ENCODE data around the gene ZNF133. TPM values are rescaled to one million over a fixed set of nuclear protein-coding genes. Genes with fewer than 3 reads are reported as not detected.

ZNF133 gene
- polyA plus RNA-seq, 4 donors: 7.5 to 19.6 (median 10.9) TPM

DNA sequence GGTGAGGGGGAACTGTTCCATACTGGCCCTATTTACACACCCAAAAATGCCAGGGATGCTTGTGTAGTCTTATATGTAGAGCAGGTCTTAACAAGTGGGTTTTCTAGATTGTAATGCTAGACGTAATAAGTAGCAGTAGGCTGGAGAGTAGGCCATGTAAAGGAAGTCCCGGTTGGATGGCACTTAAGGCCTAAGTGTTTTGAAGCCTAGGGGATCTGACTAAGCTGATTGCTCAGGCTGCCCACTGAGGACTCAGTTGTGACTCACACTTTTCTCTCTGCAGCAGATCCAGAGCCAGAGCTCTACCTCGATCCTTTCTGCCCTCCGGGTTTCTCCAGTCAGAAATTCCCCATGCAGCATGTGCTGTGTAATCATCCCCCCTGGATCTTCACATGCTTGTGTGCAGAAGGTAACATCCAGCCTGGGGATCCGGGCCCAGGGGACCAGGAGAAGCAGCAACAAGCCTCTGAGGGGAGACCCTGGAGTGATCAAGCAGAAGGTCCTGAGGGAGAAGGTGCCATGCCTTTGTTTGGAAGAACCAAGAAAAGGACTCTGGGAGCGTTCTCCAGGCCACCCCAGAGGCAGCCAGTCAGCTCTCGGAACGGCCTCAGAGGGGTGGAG lies 26.6 kb downstream of the ZNF133 start:
- WGBS, 3 donors: 93 to 100% (median 95%) methylated on average over 8 of the region's 8 CpGs
- Histone ChIP-seq H3K27me3 (ENCODE audit: control insufficient read depth in 3 of 3, insufficient read depth in 3 of 3, low read length in 3 of 3) (no peaks in the 10 kb centered on the region), H3K27ac (ENCODE audit: low read depth in 1 of 3, low read length in 2 of 3) (no peak overlapping the region), H3K36me3 (ENCODE audit: control insufficient read depth in 3 of 3, insufficient read depth in 2 of 3, low read depth in 1 of 3, low read length in 3 of 3) (peaks cover 10 to 26% (median 11%) of the 10 kb centered on the region in 3 donors), H3K4me3 (ENCODE audit: low read depth in 1 of 3, low read length in 3 of 3) (no peak overlapping the region), H3K9me3 (ENCODE audit: control insufficient read depth in 2 of 2, insufficient read depth in 1 of 2, low read depth in 1 of 2, low read length in 1 of 2) (no peaks in the 10 kb centered on the region), H3K4me1 (ENCODE audit: control insufficient read depth in 3 of 3, insufficient read depth in 2 of 3, low read depth in 1 of 3, low read length in 2 of 3) (no peaks in the 10 kb centered on the region)
- DNase-seq: no peak
- no peak for FAIRE-seq

GRCh38 chr20:18316166-18316565 lies 27.8 kb downstream of the ZNF133 start:
- no peaks in the 10 kb centered on the region for H3K27me3 ChIP-seq (ENCODE audit: control insufficient read depth in 3 of 3, insufficient read depth in 3 of 3, low read length in 3 of 3)
- peaks cover 10 to 24% (median 11%) of the 10 kb centered on the region in 3 donors for H3K36me3 ChIP-seq (ENCODE audit: control insufficient read depth in 3 of 3, insufficient read depth in 2 of 3, low read depth in 1 of 3, low read length in 3 of 3)
- DNase-seq (no peak), FAIRE-seq (no peak)
- H3K27ac ChIP-seq (ENCODE audit: low read depth in 1 of 3, low read length in 2 of 3): no peak overlapping the region
- H3K4me1 ChIP-seq (ENCODE audit: control insufficient read depth in 3 of 3, insufficient read depth in 2 of 3, low read depth in 1 of 3, low read length in 2 of 3): no peaks in the 10 kb centered on the region
- H3K4me3 ChIP-seq (ENCODE audit: low read depth in 1 of 3, low read length in 3 of 3): no peak overlapping the region
- no peaks in the 10 kb centered on the region for H3K9me3 ChIP-seq (ENCODE audit: control insufficient read depth in 2 of 2, insufficient read depth in 1 of 2, low read depth in 1 of 2, low read length in 1 of 2)
- WGBS, 3 donors: 98% methylated on average over 15 of the region's 15 CpGs

DNA sequence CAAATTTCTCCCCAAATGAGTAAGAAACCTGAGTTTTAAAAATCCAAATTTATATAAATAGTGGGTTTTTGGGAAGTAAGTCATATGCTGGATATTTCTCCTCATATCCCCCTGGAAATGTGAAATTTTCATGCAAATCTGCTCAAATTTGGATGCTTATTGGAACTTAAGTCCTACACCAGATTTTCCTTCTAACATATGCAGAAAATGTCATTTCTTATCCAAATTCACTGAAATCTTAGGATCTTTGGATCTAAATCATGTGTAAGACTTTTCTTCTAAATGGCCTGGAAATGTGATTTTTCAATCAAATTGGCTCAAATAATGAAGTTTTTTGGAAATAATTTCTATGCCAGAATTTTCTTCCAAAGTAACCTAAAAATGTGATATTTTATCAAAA lies 33.0 kb downstream of the ZNF133 start:
- no peaks in the 10 kb centered on the region for H3K27me3 ChIP-seq (ENCODE audit: control insufficient read depth in 3 of 3, insufficient read depth in 3 of 3, low read length in 3 of 3)
- FAIRE-seq: no peak

DNA sequence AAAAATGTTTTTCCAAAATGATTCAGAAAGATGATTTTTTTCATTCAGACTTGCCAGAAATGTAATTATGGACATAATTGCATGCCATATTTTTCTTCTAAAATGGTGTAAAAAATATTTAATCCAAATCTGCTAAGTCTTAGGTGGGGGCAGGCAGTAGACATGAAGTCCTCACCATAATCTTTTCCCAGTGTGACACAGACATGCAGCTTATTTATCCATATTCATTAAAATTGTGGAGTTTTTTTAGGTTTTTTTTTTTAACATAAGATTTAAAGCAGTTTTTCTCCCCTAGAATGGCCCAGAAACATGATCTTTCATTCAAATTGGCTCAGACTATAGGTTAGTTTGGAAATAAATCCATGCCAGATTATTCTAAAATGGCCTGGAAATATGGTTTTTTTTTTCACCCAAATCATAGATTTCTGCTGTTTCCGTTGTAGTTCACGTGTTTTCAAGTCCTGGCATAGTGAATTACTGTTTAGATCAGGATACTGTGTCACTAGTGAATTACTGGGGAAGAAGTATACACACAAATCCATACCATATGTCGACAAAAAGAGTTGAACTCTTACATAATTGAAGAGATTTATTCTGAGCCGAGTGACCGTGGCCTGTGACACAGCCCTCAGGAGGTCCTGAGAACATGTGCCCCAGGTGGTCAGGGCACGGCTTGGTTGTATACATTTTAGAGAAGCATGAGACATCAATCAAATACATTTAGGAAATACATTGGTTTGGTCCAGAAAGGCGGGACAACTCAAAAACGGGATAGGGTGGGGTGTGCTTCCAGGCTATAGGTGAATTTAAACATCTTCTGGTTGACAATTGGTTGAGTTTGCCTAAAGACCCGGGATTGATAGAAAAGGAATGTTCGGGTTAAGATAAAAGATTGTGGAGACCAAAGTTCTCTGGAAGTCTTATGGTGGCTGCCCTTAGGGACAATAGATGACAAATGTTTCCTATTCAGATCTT lies 33.9 kb downstream of the ZNF133 start:
- Histone ChIP-seq H3K27ac (ENCODE audit: low read depth in 1 of 3, low read length in 2 of 3) (no peak overlapping the region), H3K36me3 (ENCODE audit: control insufficient read depth in 3 of 3, insufficient read depth in 2 of 3, low read depth in 1 of 3, low read length in 3 of 3) (peaks cover 0 to 2% (median 0%) of the 10 kb centered on the region in 3 donors), H3K4me3 (ENCODE audit: low read depth in 1 of 3, low read length in 3 of 3) (no peak overlapping the region), H3K27me3 (ENCODE audit: control insufficient read depth in 3 of 3, insufficient read depth in 3 of 3, low read length in 3 of 3) (no peaks in the 10 kb centered on the region), H3K9me3 (ENCODE audit: control insufficient read depth in 2 of 2, insufficient read depth in 1 of 2, low read depth in 1 of 2, low read length in 1 of 2) (no peaks in the 10 kb centered on the region), H3K4me1 (ENCODE audit: control insufficient read depth in 3 of 3, insufficient read depth in 2 of 3, low read depth in 1 of 3, low read length in 2 of 3) (peaks cover 0 to 9% (median 0%) of the 10 kb centered on the region in 3 donors)
- no peak for FAIRE-seq
- no peak for DNase-seq
- WGBS, 3 donors: 71 to 83% (median 77%) methylated on average over 10 of the region's 10 CpGs

More for the DNA sequence above, 33.0 kb downstream of the ZNF133 start:
- Histone ChIP-seq H3K36me3 (ENCODE audit: control insufficient read depth in 3 of 3, insufficient read depth in 2 of 3, low read depth in 1 of 3, low read length in 3 of 3) (peaks cover 0 to 8% (median 2%) of the 10 kb centered on the region in 3 donors), H3K9me3 (ENCODE audit: control insufficient read depth in 2 of 2, insufficient read depth in 1 of 2, low read depth in 1 of 2, low read length in 1 of 2) (no peaks in the 10 kb centered on the region), H3K27ac (ENCODE audit: low read depth in 1 of 3, low read length in 2 of 3) (no peak overlapping the region), H3K4me3 (ENCODE audit: low read depth in 1 of 3, low read length in 3 of 3) (no peak overlapping the region), H3K4me1 (ENCODE audit: control insufficient read depth in 3 of 3, insufficient read depth in 2 of 3, low read depth in 1 of 3, low read length in 2 of 3) (peaks cover 0 to 9% (median 0%) of the 10 kb centered on the region in 3 donors)
- no peak for DNase-seq

- Histone ChIP-seq H3K36me3 (ENCODE audit: control insufficient read depth in 3 of 3, insufficient read depth in 2 of 3, low read depth in 1 of 3, low read length in 3 of 3) (no peaks in the 10 kb centered on the region), H3K27me3 (ENCODE audit: control insufficient read depth in 3 of 3, insufficient read depth in 3 of 3, low read length in 3 of 3) (no peaks in the 10 kb centered on the region), H3K27ac (ENCODE audit: low read depth in 1 of 3, low read length in 2 of 3) (no peak overlapping the region), H3K4me1 (ENCODE audit: control insufficient read depth in 3 of 3, insufficient read depth in 2 of 3, low read depth in 1 of 3, low read length in 2 of 3) (peaks cover 0 to 9% (median 0%) of the 10 kb centered on the region in 3 donors), H3K4me3 (ENCODE audit: low read depth in 1 of 3, low read length in 3 of 3) (no peak overlapping the region), H3K9me3 (ENCODE audit: control insufficient read depth in 2 of 2, insufficient read depth in 1 of 2, low read depth in 1 of 2, low read length in 1 of 2) (peaks cover 0 to 3% of the 10 kb centered on the region in 2 donors)
- 90 to 96% (median 91%) methylated on average over 4 of the region's 4 CpGs for WGBS, 3 donors
- DNase-seq (no peak), FAIRE-seq (no peak)
These were observed 35.4 kb downstream of the ZNF133 start for GRCh38 chr20:18323705-18324104.

DNA sequence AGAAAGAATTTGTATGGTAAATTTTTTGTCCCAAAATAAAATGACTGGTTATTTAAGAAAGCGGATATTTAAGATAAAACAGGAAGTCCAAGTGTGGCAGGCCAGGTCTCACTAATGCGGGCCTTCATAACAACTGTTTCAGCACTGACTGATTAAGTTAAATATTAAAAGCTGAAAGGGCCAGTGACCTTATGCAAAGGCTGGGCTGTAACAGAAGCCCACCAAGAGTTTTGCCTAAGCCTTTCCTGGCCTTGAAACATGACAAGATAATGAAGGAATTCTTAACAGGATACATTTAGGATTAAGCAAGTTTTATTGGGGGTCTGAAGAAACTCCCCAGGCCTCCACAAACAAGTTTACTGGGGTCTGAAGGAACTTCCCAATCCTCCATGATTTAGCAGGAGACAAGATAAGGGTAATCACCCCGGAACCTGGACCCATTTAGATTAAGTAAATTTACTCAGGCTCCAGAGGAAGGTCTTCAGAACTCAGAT lies 36.3 kb downstream of the ZNF133 start:
- FAIRE-seq (no peak), DNase-seq (peak in 1 of 2 donors; percentile 18)
- no peaks in the 10 kb centered on the region for H3K36me3 ChIP-seq (ENCODE audit: control insufficient read depth in 3 of 3, insufficient read depth in 2 of 3, low read depth in 1 of 3, low read length in 3 of 3)
- WGBS, 3 donors: 39 to 53% (median 45%) methylated on average over 3 of the region's 3 CpGs
- H3K27ac ChIP-seq (ENCODE audit: low read depth in 1 of 3, low read length in 2 of 3): peak overlapping the region in 1 of 3 donors; percentile 4
- H3K27me3 ChIP-seq (ENCODE audit: control insufficient read depth in 3 of 3, insufficient read depth in 3 of 3, low read length in 3 of 3): no peaks in the 10 kb centered on the region
- H3K9me3 ChIP-seq (ENCODE audit: control insufficient read depth in 2 of 2, insufficient read depth in 1 of 2, low read depth in 1 of 2, low read length in 1 of 2): peaks cover 0 to 3% of the 10 kb centered on the region in 2 donors
- no peak overlapping the region for H3K4me3 ChIP-seq (ENCODE audit: low read depth in 1 of 3, low read length in 3 of 3)
- peaks cover 0 to 9% (median 0%) of the 10 kb centered on the region in 3 donors for H3K4me1 ChIP-seq (ENCODE audit: control insufficient read depth in 3 of 3, insufficient read depth in 2 of 3, low read depth in 1 of 3, low read length in 2 of 3)

DNA sequence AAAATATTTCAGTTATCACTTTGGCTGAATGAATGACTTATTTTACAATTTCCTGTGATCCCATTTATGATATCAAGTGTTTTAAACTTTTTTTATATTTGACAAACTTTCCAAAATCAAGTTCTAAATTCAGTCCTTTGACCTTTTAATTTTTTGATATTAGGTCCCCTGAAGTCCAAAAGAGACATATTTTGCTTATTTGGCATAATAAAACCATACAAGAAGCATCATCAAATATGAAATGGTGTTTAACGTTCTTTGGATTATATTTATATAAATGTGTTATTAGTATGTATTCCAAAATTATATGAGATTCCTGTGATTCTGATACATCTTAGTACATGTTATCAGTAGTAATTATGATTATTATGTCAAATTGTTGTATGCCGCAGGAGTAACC lies 38.7 kb downstream of the ZNF133 start:
- no peak overlapping the region for H3K27ac ChIP-seq (ENCODE audit: low read depth in 1 of 3, low read length in 2 of 3)
- no peaks in the 10 kb centered on the region for H3K36me3 ChIP-seq (ENCODE audit: control insufficient read depth in 3 of 3, insufficient read depth in 2 of 3, low read depth in 1 of 3, low read length in 3 of 3)
- H3K9me3 ChIP-seq (ENCODE audit: control insufficient read depth in 2 of 2, insufficient read depth in 1 of 2, low read depth in 1 of 2, low read length in 1 of 2): peaks cover 0 to 11% of the 10 kb centered on the region in 2 donors
- DNase-seq (no peak), FAIRE-seq (no peak)
- WGBS, 3 donors: 96 to 98% (median 97%) methylated on average over 2 of the region's 2 CpGs
- no peak overlapping the region for H3K4me3 ChIP-seq (ENCODE audit: low read depth in 1 of 3, low read length in 3 of 3)
- no peaks in the 10 kb centered on the region for H3K27me3 ChIP-seq (ENCODE audit: control insufficient read depth in 3 of 3, insufficient read depth in 3 of 3, low read length in 3 of 3)
- peaks cover 0 to 9% (median 0%) of the 10 kb centered on the region in 3 donors for H3K4me1 ChIP-seq (ENCODE audit: control insufficient read depth in 3 of 3, insufficient read depth in 2 of 3, low read depth in 1 of 3, low read length in 2 of 3)

GRCh38 chr20:18331694-18332093 lies 43.4 kb downstream of the ZNF133 start:
- no peak for DNase-seq
- H3K27ac ChIP-seq (ENCODE audit: low read depth in 1 of 3, low read length in 2 of 3): no peak overlapping the region
- FAIRE-seq: no peak
- no peaks in the 10 kb centered on the region for H3K36me3 ChIP-seq (ENCODE audit: control insufficient read depth in 3 of 3, insufficient read depth in 2 of 3, low read depth in 1 of 3, low read length in 3 of 3)
- no peak overlapping the region for H3K4me3 ChIP-seq (ENCODE audit: low read depth in 1 of 3, low read length in 3 of 3)
- H3K4me1 ChIP-seq (ENCODE audit: control insufficient read depth in 3 of 3, insufficient read depth in 2 of 3, low read depth in 1 of 3, low read length in 2 of 3): no peaks in the 10 kb centered on the region
- H3K9me3 ChIP-seq (ENCODE audit: control insufficient read depth in 2 of 2, insufficient read depth in 1 of 2, low read depth in 1 of 2, low read length in 1 of 2): peaks cover 0 to 26% of the 10 kb centered on the region in 2 donors
- 75 to 89% (median 86%) methylated on average over 2 of the region's 2 CpGs for WGBS, 3 donors
- no peaks in the 10 kb centered on the region for H3K27me3 ChIP-seq (ENCODE audit: control insufficient read depth in 3 of 3, insufficient read depth in 3 of 3, low read length in 3 of 3)

All from small intestine (tissue), 7 donors.